Right ventricle myocardium superior (tissue), 1 donor: Measurements from ENCODE around the gene HLTF. TPM values are rescaled to one million over a fixed set of nuclear protein-coding genes. Genes with fewer than 3 reads are reported as not detected.
A peak's percentile ranks its signal among the peaks of the same experiment; 100 is the strongest.
"Not testable (repeated sequence)": the region's sequence is repeated elsewhere in the genome, so short reads cannot be mapped to it uniquely, and the experiment has no call there.

Experiments used
- ATAC-seq: fragments of 200-7000 bp; cut with Tn5 transposase; one replicate; pipeline ENCODE4 v1.9.1; 2020; ENCODE audit warnings: mild to moderate bottlenecking; ENCODE audit not compliant: poor library complexity
- DNase-seq: peaks from one replicate; pipeline ENCODE4 v3.0.0-alpha.2; 2020
- intact Hi-C: fragments of 100-400 bp; cut with DNase I; formaldehyde crosslinking; loops from one replicate; pipeline ENCODE4 v1.11.2; 2022
- long read RNA-seq: library from polyadenylated mRNA; unstranded; transcript quantifications from one replicate; pipeline ENCODE4 v2.0.0, GENCODE V29; 2021
- total RNA-seq: library from RNA; stranded (reverse); fragmentation: NEBNext Ultra II Directional; extraction: Animal tissue kit (Norgen Biotek cat#: 25700); gene quantifications from one replicate; pipeline ENCODE4 v1.2.1, GENCODE V29; 2021
- donor health status: DM: no; HTN: yes; CAD: no; lungs with severe emphysema.

HLTF gene, protein sequence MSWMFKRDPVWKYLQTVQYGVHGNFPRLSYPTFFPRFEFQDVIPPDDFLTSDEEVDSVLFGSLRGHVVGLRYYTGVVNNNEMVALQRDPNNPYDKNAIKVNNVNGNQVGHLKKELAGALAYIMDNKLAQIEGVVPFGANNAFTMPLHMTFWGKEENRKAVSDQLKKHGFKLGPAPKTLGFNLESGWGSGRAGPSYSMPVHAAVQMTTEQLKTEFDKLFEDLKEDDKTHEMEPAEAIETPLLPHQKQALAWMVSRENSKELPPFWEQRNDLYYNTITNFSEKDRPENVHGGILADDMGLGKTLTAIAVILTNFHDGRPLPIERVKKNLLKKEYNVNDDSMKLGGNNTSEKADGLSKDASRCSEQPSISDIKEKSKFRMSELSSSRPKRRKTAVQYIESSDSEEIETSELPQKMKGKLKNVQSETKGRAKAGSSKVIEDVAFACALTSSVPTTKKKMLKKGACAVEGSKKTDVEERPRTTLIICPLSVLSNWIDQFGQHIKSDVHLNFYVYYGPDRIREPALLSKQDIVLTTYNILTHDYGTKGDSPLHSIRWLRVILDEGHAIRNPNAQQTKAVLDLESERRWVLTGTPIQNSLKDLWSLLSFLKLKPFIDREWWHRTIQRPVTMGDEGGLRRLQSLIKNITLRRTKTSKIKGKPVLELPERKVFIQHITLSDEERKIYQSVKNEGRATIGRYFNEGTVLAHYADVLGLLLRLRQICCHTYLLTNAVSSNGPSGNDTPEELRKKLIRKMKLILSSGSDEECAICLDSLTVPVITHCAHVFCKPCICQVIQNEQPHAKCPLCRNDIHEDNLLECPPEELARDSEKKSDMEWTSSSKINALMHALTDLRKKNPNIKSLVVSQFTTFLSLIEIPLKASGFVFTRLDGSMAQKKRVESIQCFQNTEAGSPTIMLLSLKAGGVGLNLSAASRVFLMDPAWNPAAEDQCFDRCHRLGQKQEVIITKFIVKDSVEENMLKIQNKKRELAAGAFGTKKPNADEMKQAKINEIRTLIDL
- 26.4 TPM for total RNA-seq
- long read RNA-seq, full-length matches to known transcripts = 19 of 41 reads
- long read RNA-seq, partial matches to known transcripts = 8 of 41 reads
- long read RNA-seq, other reads (novel, unspliced or antisense) = 14 of 41 reads

DNA sequence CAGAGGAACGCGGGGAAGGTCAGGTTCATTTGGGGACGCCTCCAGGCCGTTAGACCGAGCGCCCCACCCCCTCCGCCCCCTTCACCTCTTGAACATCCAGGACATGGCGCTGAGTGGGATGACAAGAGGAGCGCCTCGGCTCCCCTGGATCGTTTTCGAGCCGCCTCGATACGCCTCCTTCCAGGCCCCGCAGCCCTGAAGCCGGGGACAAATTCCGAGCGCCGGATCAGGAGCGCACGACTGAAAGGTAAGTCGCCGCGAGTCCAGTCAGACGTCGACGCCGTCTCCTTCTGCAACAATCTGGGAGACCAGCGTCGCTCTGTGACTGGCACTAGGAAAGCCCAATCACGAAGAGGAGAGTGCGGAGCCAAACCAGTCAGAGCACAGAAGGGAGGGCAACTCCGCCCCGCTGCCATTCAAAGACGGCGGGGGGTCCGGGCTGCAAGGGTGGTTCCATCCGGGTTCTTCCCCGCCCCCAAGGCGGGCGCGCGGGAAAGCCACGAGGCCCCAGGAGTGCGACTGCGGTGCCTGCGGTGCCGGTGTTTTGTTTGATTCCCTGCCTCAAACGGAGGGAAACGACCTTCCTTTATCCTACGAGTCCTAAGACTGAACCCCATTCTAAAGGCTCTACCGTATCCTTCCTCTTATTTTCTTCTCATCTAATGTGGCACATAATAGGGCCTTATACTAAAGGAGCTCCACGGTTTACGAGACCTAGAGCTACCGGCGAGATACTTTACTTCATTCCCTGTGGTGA lies at the start of gene HLTF:
Gene HLTF, minus strand, starts transcription at position 302 of the 757 bp plus-strand sequence. Its CDS starts 197 bp downstream, at position 105.
- peak; percentile 100 for ATAC-seq
- peak; percentile 96 for DNase-seq
- intact Hi-C loops = no loop called here

- intact Hi-C loops = no loop called here
- peak; percentile 12 for ATAC-seq
- no peak for DNase-seq
Measured at GRCh38 chr3:149134575-149134974, 48.2 kb upstream of the HLTF start.

- ATAC-seq (no peak), DNase-seq (no peak)
- intact Hi-C loops = no loop called here
Measured at GRCh38 chr3:149131589-149131988, 45.3 kb upstream of the HLTF start.

GRCh38 chr3:149129326-149130205 lies 43.2 kb upstream of the HLTF start, which contains the start of gene HPS3:
Gene HPS3 (plus strand): TSS chr3:149129638. CDS start chr3:149129724, 86 bp downstream.
- intact Hi-C loops = no loop called here
- peak; percentile 99 for ATAC-seq
- DNase-seq = peak; percentile 98

GRCh38 chr3:149128821-149129220 lies 42.5 kb upstream of the HLTF start:
- DNase-seq = no peak
- intact Hi-C loops = no loop called here
- ATAC-seq = no peak

DNA sequence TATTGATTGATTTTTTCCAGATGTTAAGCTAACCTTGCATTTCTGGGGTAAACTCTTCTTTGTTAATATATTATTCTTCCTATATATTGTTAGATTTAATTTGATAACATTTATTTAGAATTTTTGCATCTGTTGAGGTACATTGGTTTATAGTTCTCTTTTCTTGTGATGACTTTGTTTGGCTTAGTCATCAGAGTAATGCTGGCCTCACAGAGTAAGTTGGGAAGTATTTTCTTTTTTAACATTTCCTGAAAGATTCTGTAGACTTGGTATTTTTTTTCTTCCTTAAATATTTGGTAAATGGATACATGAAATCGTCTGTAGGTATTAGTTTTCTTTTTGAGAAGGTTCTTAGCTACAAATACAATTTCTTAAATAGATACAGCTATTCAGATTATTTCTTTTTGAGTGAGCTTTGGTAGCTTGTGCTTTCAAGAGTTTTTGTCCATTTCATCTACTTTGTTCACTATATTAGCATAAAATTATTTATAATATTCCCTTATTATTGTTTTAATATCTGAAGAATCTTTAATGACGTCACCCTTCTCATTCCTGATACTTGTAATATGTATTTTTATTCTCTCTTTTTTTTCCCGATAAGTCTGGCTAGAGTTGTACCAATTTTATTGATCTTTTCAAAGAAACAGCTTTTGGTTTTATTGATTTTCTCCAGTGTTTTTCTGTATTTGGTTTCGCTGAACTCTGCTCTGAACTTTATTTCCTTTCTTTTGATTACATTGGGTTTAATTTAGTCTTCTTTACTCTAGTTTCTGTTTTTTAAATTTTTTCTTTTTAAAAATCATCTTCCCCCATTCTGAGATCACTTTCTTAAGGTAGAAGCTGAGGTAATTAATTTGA lies 36.6 kb upstream of the HLTF start:
- no peak for DNase-seq
- intact Hi-C loops = no loop called here
- ATAC-seq = no peak

- DNase-seq (no peak), ATAC-seq (peak; percentile 82)
- intact Hi-C loops = loop anchor here (2.0 kb wide), 1 partner anchor 152 kb away; no protein-coding TSS in a partner anchor
Measured at GRCh38 chr3:149120051-149120972, 34.0 kb upstream of the HLTF start.

- intact Hi-C loops = loop anchor here (10.0 kb wide), 1 partner anchor 165 kb away; no protein-coding TSS in a partner anchor
- ATAC-seq = no peak
Measured at GRCh38 chr3:149119466-149119865, 33.1 kb upstream of the HLTF start.

GRCh38 chr3:149118724-149119123 lies 32.4 kb upstream of the HLTF start:
- DNase-seq (no peak), ATAC-seq (no peak)
- intact Hi-C loops = loop anchor here (10.0 kb wide), 1 partner anchor 164 kb away; no protein-coding TSS in a partner anchor

More at GRCh38 chr3:149119466-149119865, 33.1 kb upstream of the HLTF start:
- no peak for DNase-seq

- DNase-seq (no peak), ATAC-seq (no peak)
- intact Hi-C loops = loop anchor here (10.0 kb wide), 1 partner anchor 160 kb away; no protein-coding TSS in a partner anchor
Measured at GRCh38 chr3:149115114-149115513, 28.8 kb upstream of the HLTF start.

DNA sequence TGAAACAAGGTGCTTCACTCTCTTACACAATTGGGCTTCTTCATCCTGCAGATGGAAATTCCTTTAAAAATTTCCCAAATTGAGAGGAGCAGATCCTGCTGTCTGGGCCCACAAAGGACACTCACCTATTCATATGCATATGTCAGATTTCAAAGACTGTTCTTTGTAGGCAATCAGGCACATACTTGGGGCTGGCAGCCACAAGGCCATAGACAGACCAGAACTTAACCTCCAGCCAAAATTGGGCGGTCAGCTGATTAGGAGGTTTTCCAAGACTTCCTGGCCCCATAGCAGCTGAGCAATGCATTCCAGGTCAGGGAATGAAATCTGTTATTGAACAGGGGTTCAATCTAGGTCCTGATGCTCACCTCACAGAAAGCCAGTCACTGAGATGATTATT lies 28.1 kb upstream of the HLTF start:
- DNase-seq (no peak), ATAC-seq (peak; percentile 67)
- intact Hi-C loops = loop anchor here (10.0 kb wide), 1 partner anchor 160 kb away; no protein-coding TSS in a partner anchor

GRCh38 chr3:149104484-149104883 lies 18.2 kb upstream of the HLTF start:
- DNase-seq = no peak
- intact Hi-C loops = no loop called here
- no peak for ATAC-seq

GRCh38 chr3:149101641-149102040 lies 15.3 kb upstream of the HLTF start:
- DNase-seq (no peak), ATAC-seq (no peak)
- intact Hi-C loops = no loop called here

DNA sequence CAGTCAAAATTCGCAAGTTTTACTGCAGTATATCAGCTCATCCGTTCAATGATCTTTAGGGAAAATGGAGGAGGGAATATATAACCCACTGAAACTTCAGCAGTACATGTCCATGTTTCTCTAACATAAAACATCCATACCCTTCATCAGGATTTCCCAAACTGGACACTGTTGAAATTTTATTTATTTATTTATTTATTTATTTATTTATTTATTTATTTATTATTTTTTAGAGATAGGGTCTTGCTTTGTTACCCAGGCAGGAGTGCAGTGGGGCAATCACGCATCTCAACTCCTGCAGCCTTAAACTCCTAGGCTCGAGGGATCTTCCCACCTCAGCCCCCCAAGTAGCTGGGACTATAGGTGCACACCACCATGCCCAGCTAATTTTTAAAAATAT lies 14.8 kb upstream of the HLTF start:
- intact Hi-C loops = no loop called here
- no peak for DNase-seq
- ATAC-seq = no peak

DNA sequence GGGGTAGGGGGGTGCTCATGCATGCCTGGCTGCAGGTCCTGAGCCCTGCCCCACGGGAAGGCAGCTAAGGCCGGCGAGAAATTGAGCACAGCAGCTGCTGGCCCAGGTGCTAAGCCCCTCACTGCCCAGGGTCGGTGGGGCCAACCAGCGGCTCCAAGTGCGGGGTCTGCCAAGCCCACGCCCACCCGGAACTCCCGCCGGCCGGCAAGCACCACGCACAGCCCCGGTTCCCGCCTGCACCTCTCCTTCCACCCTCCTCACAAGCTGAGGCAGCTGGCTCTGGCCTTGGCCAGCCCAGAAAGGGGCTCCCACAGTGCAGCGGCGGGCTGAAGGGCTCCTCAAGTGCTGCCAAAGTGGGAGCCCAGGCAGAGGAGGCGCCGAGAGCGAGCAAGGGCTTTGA lies 11.7 kb upstream of the HLTF start:
- not testable (repeated sequence) for ATAC-seq

More for the DNA sequence above, 11.7 kb upstream of the HLTF start:
- DNase-seq, intact Hi-C loops: not testable (repeated sequence)
